ENCODE measurements around the gene GREB1. TPM values are rescaled to one million over a fixed set of nuclear protein-coding genes. Genes with fewer than 3 reads are reported as not detected.
"Not testable (repeated sequence)": the region's sequence is repeated elsewhere in the genome, so short reads cannot be mapped to it uniquely, and the experiment has no call there.

Gene GREB1
- total RNA-seq, 1 experiment from 2014 or later: 16.5 TPM

DNA sequence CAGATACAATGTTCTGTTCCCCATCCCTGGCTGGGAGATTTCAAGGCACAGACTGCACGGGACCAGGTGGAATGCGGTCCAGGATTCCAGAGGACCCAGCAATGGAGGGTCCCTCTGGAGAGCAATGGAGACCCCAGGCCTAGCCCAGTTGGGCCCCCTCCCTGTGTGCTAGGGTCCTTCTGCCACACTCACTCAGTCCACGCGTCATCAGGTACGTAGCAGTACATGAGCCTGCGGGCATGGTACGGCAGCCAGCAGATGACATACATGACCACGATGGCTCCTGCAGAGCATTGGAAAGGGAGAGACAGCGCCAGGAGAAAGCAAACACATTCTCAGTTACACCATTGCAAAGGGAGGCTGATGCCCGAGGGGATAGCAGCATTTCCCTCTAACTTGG lies 126.0 kb downstream of the GREB1 start:
- H3K79me2 ChIP-seq (ENCODE audit: insufficient read depth, low read length): no peaks in the 10 kb centered on the region
- peaks cover 2 to 7% (median 5%) of the 10 kb centered on the region in 3 experiments; a peak in 4 of 7 replicates for H3K36me3 Mint-ChIP-seq (ENCODE audit: insufficient read depth in 1 of 3, low read depth in 3 of 3)
- no peak overlapping the region for H3K23ac ChIP-seq (ENCODE audit: insufficient read length, low read depth, low read length)
- no CpG with 5 or more reads among the region's 10 CpGs for WGBS (ENCODE audit: extremely low coverage, insufficient read length, low lambda C conversion rate)
- H3K27ac Mint-ChIP-seq: no peak overlapping the region
- no peak overlapping the region for H4K5ac ChIP-seq (ENCODE audit: insufficient read length, low read depth, low read length)
- H2BK20ac ChIP-seq (ENCODE audit: low read depth, low read length, poor library complexity, severe bottlenecking): no peak overlapping the region
- H2BK12ac ChIP-seq (ENCODE audit: insufficient read length, low read depth, low read length): no peak overlapping the region
- no peak overlapping the region for H3K56ac ChIP-seq (ENCODE audit: insufficient read length, low read depth, low read length)
- H3K79me1 ChIP-seq (ENCODE audit: insufficient read depth, low read depth, low read length, poor library complexity, severe bottlenecking): no peaks in the 10 kb centered on the region
- H3K27ac ChIP-seq (ENCODE audit: insufficient read length, low read depth, low read length): no peak overlapping the region
- H2BK120ac ChIP-seq (ENCODE audit: low read depth, low read length, poor library complexity, severe bottlenecking): no peak overlapping the region
- no peak overlapping the region for H3K9ac ChIP-seq (ENCODE audit: extremely low read depth, insufficient read length, low read length)
- H3K4me2 ChIP-seq (ENCODE audit: insufficient read depth, insufficient read length, low read length): no peak overlapping the region
- no peaks in the 10 kb centered on the region for H3K23me2 ChIP-seq (ENCODE audit: insufficient read length, low read depth, low read length, poor library complexity, severe bottlenecking)
- H3T11ph ChIP-seq (ENCODE audit: low read length): no peak overlapping the region
- H3K4ac ChIP-seq (ENCODE audit: low read depth, low read length): no peak overlapping the region
- H2BK5ac ChIP-seq (ENCODE audit: insufficient read length, low read length): no peak overlapping the region
- no peaks in the 10 kb centered on the region for H3K4me1 Mint-ChIP-seq
- H4K20me1 ChIP-seq (ENCODE audit: control insufficient read depth, insufficient read depth, insufficient read length): no peaks in the 10 kb centered on the region
- no peaks in the 10 kb centered on the region for H3K4me1 ChIP-seq (ENCODE audit: insufficient read depth, low read length)
- TF ChIP-seq, protein P1, sequence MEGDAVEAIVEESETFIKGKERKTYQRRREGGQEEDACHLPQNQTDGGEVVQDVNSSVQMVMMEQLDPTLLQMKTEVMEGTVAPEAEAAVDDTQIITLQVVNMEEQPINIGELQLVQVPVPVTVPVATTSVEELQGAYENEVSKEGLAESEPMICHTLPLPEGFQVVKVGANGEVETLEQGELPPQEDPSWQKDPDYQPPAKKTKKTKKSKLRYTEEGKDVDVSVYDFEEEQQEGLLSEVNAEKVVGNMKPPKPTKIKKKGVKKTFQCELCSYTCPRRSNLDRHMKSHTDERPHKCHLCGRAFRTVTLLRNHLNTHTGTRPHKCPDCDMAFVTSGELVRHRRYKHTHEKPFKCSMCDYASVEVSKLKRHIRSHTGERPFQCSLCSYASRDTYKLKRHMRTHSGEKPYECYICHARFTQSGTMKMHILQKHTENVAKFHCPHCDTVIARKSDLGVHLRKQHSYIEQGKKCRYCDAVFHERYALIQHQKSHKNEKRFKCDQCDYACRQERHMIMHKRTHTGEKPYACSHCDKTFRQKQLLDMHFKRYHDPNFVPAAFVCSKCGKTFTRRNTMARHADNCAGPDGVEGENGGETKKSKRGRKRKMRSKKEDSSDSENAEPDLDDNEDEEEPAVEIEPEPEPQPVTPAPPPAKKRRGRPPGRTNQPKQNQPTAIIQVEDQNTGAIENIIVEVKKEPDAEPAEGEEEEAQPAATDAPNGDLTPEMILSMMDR (conservative IDR thresholded peaks at IDR 0.05): no peak
- no peak overlapping the region for H3K14ac ChIP-seq (ENCODE audit: insufficient read depth, low read length)
- no peaks in the 10 kb centered on the region for H3K27me3 ChIP-seq (ENCODE audit: insufficient read depth, low read length)
- no peak overlapping the region for H3K4me3 Mint-ChIP-seq
- no peak overlapping the region for H3K18ac ChIP-seq (ENCODE audit: insufficient read length, low read depth, low read length)
- H3K9me3 ChIP-seq (ENCODE audit: control insufficient read depth, low read depth, low read length): no peaks in the 10 kb centered on the region
- no peak for DNase-seq
- peaks cover 24% of the 10 kb centered on the region for H3K27me3 Mint-ChIP-seq (ENCODE audit: low read depth)
- H2BK15ac ChIP-seq (ENCODE audit: low read depth, low read length): no peak overlapping the region
- H2AFZ ChIP-seq (ENCODE audit: low read length): no peak overlapping the region
- no peak overlapping the region for H4K91ac ChIP-seq (ENCODE audit: insufficient read length, low read depth, low read length)
- H4K8ac ChIP-seq (replicated peaks; ENCODE audit: insufficient read length, low read depth, low read length): no peak overlapping the region
- H3K9me3 Mint-ChIP-seq: peaks cover 10 to 11% of the 10 kb centered on the region in 2 experiments
- H2AK5ac ChIP-seq (ENCODE audit: insufficient read length, low read length): no peak overlapping the region

DNA sequence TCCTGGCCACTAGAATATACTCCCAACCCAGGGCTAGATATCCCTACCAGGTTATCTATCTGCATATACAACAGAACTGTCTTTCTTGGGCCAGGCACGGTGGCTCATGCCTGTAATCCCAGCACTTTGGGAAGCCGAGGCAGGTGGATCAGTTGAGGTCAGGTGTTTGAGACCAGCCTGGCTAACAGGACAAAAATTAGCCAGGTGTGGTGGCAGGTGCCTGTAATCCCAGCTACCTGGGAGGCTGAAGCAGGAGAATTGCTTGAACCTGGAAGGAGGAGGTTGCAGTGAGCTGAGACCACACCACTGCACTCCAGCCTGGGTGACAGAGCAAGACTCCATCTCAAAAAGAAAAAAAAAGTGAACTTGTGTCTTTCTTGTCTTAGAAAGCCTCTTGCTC lies 126.6 kb downstream of the GREB1 start:
- not testable (repeated sequence) for H3K4me1 Mint-ChIP-seq; H2BK20ac ChIP-seq (ENCODE audit: low read depth, low read length, poor library complexity, severe bottlenecking); H3K4me3 Mint-ChIP-seq; H3K23ac ChIP-seq (ENCODE audit: insufficient read length, low read depth, low read length); H2BK5ac ChIP-seq (ENCODE audit: insufficient read length, low read length); H4K91ac ChIP-seq (ENCODE audit: insufficient read length, low read depth, low read length); H3T11ph ChIP-seq (ENCODE audit: low read length); H3K4me1 ChIP-seq (ENCODE audit: insufficient read depth, low read length); H3K9me3 ChIP-seq (ENCODE audit: control insufficient read depth, low read depth, low read length); H3K56ac ChIP-seq (ENCODE audit: insufficient read length, low read depth, low read length); H4K5ac ChIP-seq (ENCODE audit: insufficient read length, low read depth, low read length); DNase-seq; H2AFZ ChIP-seq (ENCODE audit: low read length); H3K79me1 ChIP-seq (ENCODE audit: insufficient read depth, low read depth, low read length, poor library complexity, severe bottlenecking); H3K79me2 ChIP-seq (ENCODE audit: insufficient read depth, low read length); H2BK12ac ChIP-seq (ENCODE audit: insufficient read length, low read depth, low read length); H3K27me3 ChIP-seq (ENCODE audit: insufficient read depth, low read length); H3K27ac Mint-ChIP-seq; H3K18ac ChIP-seq (ENCODE audit: insufficient read length, low read depth, low read length); H3K27ac ChIP-seq (ENCODE audit: insufficient read length, low read depth, low read length); H3K14ac ChIP-seq (ENCODE audit: insufficient read depth, low read length); H3K4ac ChIP-seq (ENCODE audit: low read depth, low read length); H2BK15ac ChIP-seq (ENCODE audit: low read depth, low read length); H3K9ac ChIP-seq (ENCODE audit: extremely low read depth, insufficient read length, low read length); H4K8ac ChIP-seq (replicated peaks; ENCODE audit: insufficient read length, low read depth, low read length); H3K4me2 ChIP-seq (ENCODE audit: insufficient read depth, insufficient read length, low read length); H3K23me2 ChIP-seq (ENCODE audit: insufficient read length, low read depth, low read length, poor library complexity, severe bottlenecking); H3K36me3 Mint-ChIP-seq (ENCODE audit: insufficient read depth in 1 of 3, low read depth in 3 of 3); H4K20me1 ChIP-seq (ENCODE audit: control insufficient read depth, insufficient read depth, insufficient read length); H2BK120ac ChIP-seq (ENCODE audit: low read depth, low read length, poor library complexity, severe bottlenecking); H2AK5ac ChIP-seq (ENCODE audit: insufficient read length, low read length)
- Mint-ChIP-seq H3K9me3 (peaks cover 10 to 11% of the 10 kb centered on the region in 2 experiments), H3K27me3 (ENCODE audit: low read depth) (peaks cover 24% of the 10 kb centered on the region)
- no CpG with 5 or more reads among the region's 2 CpGs for WGBS (ENCODE audit: extremely low coverage, insufficient read length, low lambda C conversion rate)
